Ovary (tissue), 3 donors: ENCODE results near the gene LMO1.

Experiments
- POLR2A ChIP-seq: fragments of 450-650 bp; IDR thresholded peaks from one replicate; pipeline ENCODE4 v1.6.1; 2017; ENCODE audit warnings: antibody characterized with exemption, mild to moderate bottlenecking, moderate library complexity
- TF ChIP-seq, protein P1 (sequence below), 3 donors: fragments of 450-650 bp in 2 of 3; fragments of 200-600 bp in 1 of 3; IDR thresholded peaks; one replicate each; pipeline versions ENCODE4 v1.5.1 to v1.8.0; 2016 to 2022; ENCODE audit warnings: antibody characterized with exemption in 3 of 3, mild to moderate bottlenecking in 1 of 3
- donor health status: DM: no; HTN: no; CAD: no.

- TF ChIP-seq, protein P1, sequence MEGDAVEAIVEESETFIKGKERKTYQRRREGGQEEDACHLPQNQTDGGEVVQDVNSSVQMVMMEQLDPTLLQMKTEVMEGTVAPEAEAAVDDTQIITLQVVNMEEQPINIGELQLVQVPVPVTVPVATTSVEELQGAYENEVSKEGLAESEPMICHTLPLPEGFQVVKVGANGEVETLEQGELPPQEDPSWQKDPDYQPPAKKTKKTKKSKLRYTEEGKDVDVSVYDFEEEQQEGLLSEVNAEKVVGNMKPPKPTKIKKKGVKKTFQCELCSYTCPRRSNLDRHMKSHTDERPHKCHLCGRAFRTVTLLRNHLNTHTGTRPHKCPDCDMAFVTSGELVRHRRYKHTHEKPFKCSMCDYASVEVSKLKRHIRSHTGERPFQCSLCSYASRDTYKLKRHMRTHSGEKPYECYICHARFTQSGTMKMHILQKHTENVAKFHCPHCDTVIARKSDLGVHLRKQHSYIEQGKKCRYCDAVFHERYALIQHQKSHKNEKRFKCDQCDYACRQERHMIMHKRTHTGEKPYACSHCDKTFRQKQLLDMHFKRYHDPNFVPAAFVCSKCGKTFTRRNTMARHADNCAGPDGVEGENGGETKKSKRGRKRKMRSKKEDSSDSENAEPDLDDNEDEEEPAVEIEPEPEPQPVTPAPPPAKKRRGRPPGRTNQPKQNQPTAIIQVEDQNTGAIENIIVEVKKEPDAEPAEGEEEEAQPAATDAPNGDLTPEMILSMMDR (IDR thresholded peaks at IDR 0.05), result no peak
- no peak for TF ChIP-seq POLR2A
These were observed 29.3 kb downstream of the LMO1 start for GRCh38 chr11:8234425-8234821.
